Activated CD8-positive, alpha-beta T cell treated with anti-CD3 and anti-CD28 coated beads for 36 hours (primary cell): Measurements from ENCODE around the gene OR14A2. TPM values are rescaled to one million over a fixed set of nuclear protein-coding genes. Genes with fewer than 3 reads are reported as not detected.

Source experiments
- ATAC-seq: fragments of 200-7000 bp; cut with Tn5 transposase; one replicate; pipeline ENCODE4 v1.10.0; 2021; ENCODE audit warnings: mild to moderate bottlenecking, moderate library complexity
- CTCF ChIA-PET: fragments of 350-600 bp; sonication (Branson Sonifier 250); formaldehyde crosslinking; loops from one replicate; lab custom pipeline; 2021; ENCODE audit warnings: antibody characterized with exemption; lab: Charles Lee
- POLR2A ChIA-PET: fragments of 350-600 bp; sonication (Branson Sonifier 250); formaldehyde crosslinking; loops from one replicate; lab custom pipeline; 2021; ENCODE audit warnings: antibody characterized with exemption; lab: Charles Lee
- DNase-seq: peaks from one replicate; pipeline ENCODE4 v3.0.0-alpha.2; 2020
- H3K27ac Mint-ChIP-seq: one replicate; pipeline ENCODE4 v1.8.0; 2021; ENCODE audit warnings: mild to moderate bottlenecking, mixed read lengths
- H3K27me3 Mint-ChIP-seq: one replicate; pipeline ENCODE4 v1.8.0; 2021; ENCODE audit warnings: mixed read lengths
- H3K36me3 Mint-ChIP-seq: one replicate; pipeline ENCODE4 v1.8.0; 2021; ENCODE audit warnings: low read depth, mixed read lengths
- H3K4me1 Mint-ChIP-seq: one replicate; pipeline ENCODE4 v1.8.0; 2021; ENCODE audit warnings: low read depth, mixed read lengths
- H3K4me3 Mint-ChIP-seq: one replicate; pipeline ENCODE4 v1.8.0; 2021; ENCODE audit warnings: mild to moderate bottlenecking, moderate library complexity, mixed read lengths
- H3K9me3 Mint-ChIP-seq: one replicate; pipeline ENCODE4 v1.8.0; 2021; ENCODE audit warnings: mixed read lengths
- CTCF ChIP-seq: fragments of 200-600 bp; IDR thresholded peaks from one replicate; pipeline ENCODE4 v1.8.0; 2022; ENCODE audit warnings: antibody characterized with exemption, mild to moderate bottlenecking
- intact Hi-C: fragments of 100-400 bp; cut with micrococcal nuclease; formaldehyde crosslinking; loops from one replicate; pipeline ENCODE4 v1.10.0; 2022
- total RNA-seq, 2 experiments: library from RNA; stranded (reverse); gene quantifications; one replicate each; pipeline ENCODE4 v1.2.3, GENCODE V29; 2021

The OR14A2 gene
- total RNA-seq, 2 experiments from 2014 or later, result not detected

GRCh38 chr1:247681288-247681897, 66.5 kb downstream of the OR14A2 start:
- Mint-ChIP-seq H3K4me1 (no peaks in the 10 kb centered on the region), H3K27me3 (no peaks in the 10 kb centered on the region), H3K9me3 (no peaks in the 10 kb centered on the region), H3K4me3 (no peak overlapping the region), H3K27ac (no peak overlapping the region), H3K36me3 (no peaks in the 10 kb centered on the region)
- ChIA-PET POLR2A (no interaction called here), CTCF (interaction anchor here (0.6 to 1.4 kb wide), 2 partner anchors 18 to 28 kb away, joined by 4 to 5 read pairs; no protein-coding TSS in a partner anchor)
- DNase-seq (peak; percentile 63), ATAC-seq (peak; percentile 77)
- peak; percentile 85 for TF ChIP-seq CTCF
- intact Hi-C loops, result no loop called here

GRCh38 chr1:247680171-247680570, 67.8 kb downstream of the OR14A2 start:
- H3K4me1 Mint-ChIP-seq, result no peaks in the 10 kb centered on the region
- no peaks in the 10 kb centered on the region for H3K27me3 Mint-ChIP-seq
- ChIA-PET CTCF (interaction anchor here (0.8 kb wide), 1 partner anchor 329 kb away, joined by 3 read pairs; no protein-coding TSS in a partner anchor), POLR2A (no interaction called here)
- no peak for ATAC-seq
- intact Hi-C loops, result no loop called here
- H3K4me3 Mint-ChIP-seq, result no peak overlapping the region
- no peaks in the 10 kb centered on the region for H3K36me3 Mint-ChIP-seq
- DNase-seq, result no peak
- no peak for TF ChIP-seq CTCF
- H3K27ac Mint-ChIP-seq, result no peak overlapping the region
- H3K9me3 Mint-ChIP-seq, result no peaks in the 10 kb centered on the region

- intact Hi-C loops, result no loop called here
- Mint-ChIP-seq H3K4me1 (no peaks in the 10 kb centered on the region), H3K36me3 (no peaks in the 10 kb centered on the region), H3K27ac (no peak within 1 kb of the TSS), H3K9me3 (no peaks in the 10 kb centered on the region), H3K4me3 (no peak within 1 kb of the TSS), H3K27me3 (no peaks in the 10 kb centered on the region)
- ATAC-seq (no peak), DNase-seq (no peak)
- no peak for TF ChIP-seq CTCF
- ChIA-PET CTCF (no interaction called here), POLR2A (no interaction called here)
Measured at GRCh38 chr1:247679639-247680038, 68.3 kb downstream of the OR14A2 start, which contains the start of gene OR13G1. Gene OR13G1, minus strand, starts transcription at chr1:247679739. Its CDS starts 6,698 bp downstream, at chr1:247673041.

Other genes with a start within 250 kb of the OR14A2 start
- gene OR2C3, start 211.7 kb downstream of the OR14A2 start, total RNA-seq, result under 1 TPM in 1 of 2 experiments, not detected in 1; 0.02 TPM
- under 1 TPM; 0.16 to 0.27 TPM for gene GCSAML, start 199.0 kb downstream of the OR14A2 start, total RNA-seq
- gene OR2G2, start 159.8 kb downstream of the OR14A2 start, total RNA-seq, result not detected
- not detected for gene OR2G3, start 142.6 kb downstream of the OR14A2 start, total RNA-seq
- not detected for gene OR13G1, start 68.4 kb downstream of the OR14A2 start, total RNA-seq
- gene OR6F1, start 31.5 kb downstream of the OR14A2 start, total RNA-seq, result not detected
- gene OR14K1, start 9.5 kb downstream of the OR14A2 start, total RNA-seq, result not detected
- not detected for gene OR1C1, start 12.4 kb upstream of the OR14A2 start, total RNA-seq
- gene OR14A16, start 76.0 kb upstream of the OR14A2 start, total RNA-seq, result not detected
- not detected for gene OR11L1, start 93.8 kb upstream of the OR14A2 start, total RNA-seq
- under 1 TPM in 1 of 2 experiments, not detected in 1; 0.11 TPM for gene TRIM58, start 109.0 kb upstream of the OR14A2 start, total RNA-seq
- not detected for gene OR2W3, start 147.4 kb upstream of the OR14A2 start, total RNA-seq
- gene OR2T8, start 172.1 kb upstream of the OR14A2 start, total RNA-seq, result not detected
- not detected for gene OR2AJ1, start 176.7 kb upstream of the OR14A2 start, total RNA-seq
- gene OR2L8, start 200.7 kb upstream of the OR14A2 start, total RNA-seq, result under 1 TPM; 0.29 to 0.34 TPM
- gene OR2AK2, start 217.1 kb upstream of the OR14A2 start, total RNA-seq, result not detected